NCI-H2029 treated with DMSO at 0.1 percent for 48 hours (cell line): ENCODE measurements around the gene EFNA4.
A peak's percentile ranks its signal among the peaks of the same experiment; 100 is the strongest.

ENCODE experiments used
- DNase-seq: peaks from one replicate; lab custom pipeline; 2025; lab: John Stamatoyannopoulos, UW

Gene EFNA4

GRCh38 chr1:155063550-155064110 is at the start of gene EFNA4:
Gene EFNA4, plus strand, starts transcription at chr1:155063740. Its CDS starts 84 bp downstream, at chr1:155063824.
- DNase-seq: peak; percentile 10

- no peak for DNase-seq
These were observed 48.6 kb upstream of the EFNA4 start for GRCh38 chr1:155014709-155015508.

GRCh38 chr1:155015527-155016230 is 47.9 kb upstream of the EFNA4 start:
- DNase-seq: no peak

DNA sequence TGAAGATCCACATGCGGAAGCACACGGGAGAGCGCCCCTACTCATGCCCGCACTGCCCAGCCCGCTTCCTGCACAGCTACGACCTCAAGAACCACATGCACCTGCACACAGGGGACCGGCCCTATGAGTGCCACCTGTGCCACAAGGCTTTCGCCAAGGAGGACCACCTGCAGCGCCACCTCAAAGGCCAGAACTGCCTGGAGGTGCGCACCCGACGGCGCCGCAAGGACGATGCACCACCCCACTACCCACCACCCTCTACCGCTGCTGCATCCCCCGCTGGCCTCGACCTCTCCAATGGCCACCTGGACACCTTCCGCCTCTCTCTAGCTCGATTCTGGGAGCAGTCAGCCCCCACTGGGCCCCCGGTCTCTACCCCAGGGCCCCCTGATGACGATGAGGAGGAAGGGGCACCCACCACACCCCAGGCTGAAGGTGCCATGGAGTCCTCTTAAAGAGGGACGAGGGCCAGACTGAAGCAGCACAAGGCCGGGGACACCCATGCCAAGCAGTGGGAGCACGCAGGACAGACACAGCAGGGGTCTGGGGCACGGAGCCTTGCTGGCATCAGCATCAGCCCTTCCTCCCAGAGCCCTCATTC is 47.2 kb upstream of the EFNA4 start:
- no peak for DNase-seq

GRCh38 chr1:155017041-155017945 is 46.2 kb upstream of the EFNA4 start:
- peak; percentile 17 for DNase-seq

GRCh38 chr1:155017946-155018316 is 45.6 kb upstream of the EFNA4 start:
- no peak for DNase-seq

GRCh38 chr1:155018617-155019348 is 44.8 kb upstream of the EFNA4 start:
- DNase-seq: no peak

GRCh38 chr1:155019377-155020245 is 43.9 kb upstream of the EFNA4 start:
- no peak for DNase-seq

DNA sequence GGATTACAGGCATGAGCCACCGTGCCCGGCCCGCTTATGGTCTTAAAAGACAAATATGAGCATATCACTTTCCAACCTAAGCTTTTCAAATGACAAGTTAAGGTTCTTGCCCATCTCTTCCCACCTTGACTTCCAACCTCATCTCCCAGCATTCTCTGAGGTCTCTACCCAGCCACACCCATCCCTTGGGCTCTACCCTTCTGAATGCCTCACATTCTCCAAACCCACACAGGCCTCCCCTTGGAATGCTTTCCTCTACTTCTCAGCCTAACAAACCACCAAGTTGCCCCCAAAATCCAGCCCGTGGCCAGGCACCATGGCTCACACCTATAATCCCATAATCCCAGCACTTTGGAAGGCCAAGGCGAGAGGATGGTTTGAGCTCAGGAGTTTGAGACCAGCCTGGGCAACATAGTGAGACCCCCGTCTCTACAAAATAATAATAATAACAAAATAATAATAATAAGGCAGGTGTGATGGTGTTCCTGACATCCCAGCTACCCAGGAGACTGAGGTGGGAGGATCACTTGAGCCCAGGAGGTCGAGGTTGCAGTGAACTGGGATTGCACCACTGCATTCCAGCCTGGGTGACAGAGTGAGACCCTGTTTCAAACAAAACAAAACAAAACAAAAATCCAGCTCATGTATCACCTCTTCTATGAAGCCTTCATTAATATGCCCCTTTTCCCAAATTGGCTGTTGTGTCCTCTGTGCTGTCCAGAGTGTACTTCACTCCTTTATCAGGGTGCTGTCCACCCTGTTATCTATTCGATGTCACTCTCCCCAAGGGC is 41.2 kb upstream of the EFNA4 start:
- no peak for DNase-seq

GRCh38 chr1:155022927-155023236 is 40.7 kb upstream of the EFNA4 start:
- peak; percentile 47 for DNase-seq

DNA sequence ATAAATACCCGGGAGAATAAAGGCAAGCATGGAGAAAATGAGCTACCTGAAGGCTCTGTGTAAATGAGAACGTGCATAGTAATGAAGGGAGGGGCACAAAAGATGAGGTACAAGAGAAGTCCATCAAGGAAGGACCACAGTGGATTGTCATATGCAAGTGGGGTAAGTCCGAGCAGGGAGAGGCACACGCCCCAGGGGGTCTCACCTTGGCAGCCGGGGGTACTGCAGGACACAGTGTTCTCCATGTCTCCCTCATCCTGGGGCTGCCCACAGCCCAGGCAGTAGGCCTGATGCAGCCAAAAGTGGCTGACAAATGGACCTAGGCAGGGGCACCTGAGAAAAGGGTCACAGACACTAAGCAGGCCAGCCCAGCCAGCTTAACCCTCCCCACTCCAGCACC is 39.9 kb upstream of the EFNA4 start:
- DNase-seq: no peak

- DNase-seq: no peak
These were observed 39.2 kb upstream of the EFNA4 start for GRCh38 chr1:155024315-155024714.

DNA sequence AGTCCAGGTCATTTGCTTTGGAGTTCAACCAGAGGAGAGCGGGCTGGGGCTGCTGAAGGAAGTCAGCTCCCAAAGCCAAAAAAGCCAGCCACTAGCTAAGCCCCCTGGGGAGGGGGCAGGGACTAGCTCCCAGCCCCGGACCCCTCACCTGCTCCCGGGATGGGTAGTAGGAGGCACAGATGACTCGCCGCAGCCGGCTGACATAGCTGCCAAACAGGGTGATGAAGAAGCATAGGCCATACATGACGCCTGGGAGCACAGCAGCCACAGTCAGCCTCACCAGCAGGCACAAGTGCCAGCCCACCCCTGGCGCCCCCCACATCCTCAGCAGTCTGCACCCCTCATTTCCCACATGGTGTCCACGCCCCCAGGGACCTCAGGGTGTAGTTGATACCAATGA is 37.4 kb upstream of the EFNA4 start:
- DNase-seq: no peak

GRCh38 chr1:155026588-155026987 is 37.0 kb upstream of the EFNA4 start:
- no peak for DNase-seq

- no peak for DNase-seq
These were observed 33.9 kb upstream of the EFNA4 start for GRCh38 chr1:155029513-155030242.

DNA sequence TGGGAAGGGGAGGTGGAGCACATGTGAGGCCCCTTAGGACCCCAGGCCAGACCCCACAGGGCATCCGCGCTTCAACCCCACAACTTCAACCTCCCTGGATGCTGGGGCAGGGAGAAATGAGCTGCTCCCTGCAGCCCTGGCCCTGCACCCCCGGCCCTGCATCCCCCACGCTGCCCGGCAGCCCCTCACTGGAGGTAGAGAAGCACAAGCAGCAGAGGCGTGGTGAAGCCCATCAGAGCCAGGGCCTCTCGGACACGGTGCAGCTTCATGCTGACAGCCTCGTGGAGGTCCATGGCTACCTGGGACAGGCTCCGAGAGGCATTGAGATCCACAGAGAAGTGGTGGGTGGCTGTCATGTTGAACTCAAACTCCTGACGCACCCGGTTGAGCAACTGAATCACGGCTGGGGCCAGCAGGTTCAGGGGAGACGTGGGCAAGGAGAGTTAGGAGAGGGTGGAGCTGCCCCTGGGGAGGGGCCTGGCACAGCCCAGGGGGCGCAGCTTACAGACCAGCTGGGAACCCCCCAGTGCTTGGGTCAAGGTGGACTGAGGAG is 33.2 kb upstream of the EFNA4 start:
- DNase-seq: no peak

DNA sequence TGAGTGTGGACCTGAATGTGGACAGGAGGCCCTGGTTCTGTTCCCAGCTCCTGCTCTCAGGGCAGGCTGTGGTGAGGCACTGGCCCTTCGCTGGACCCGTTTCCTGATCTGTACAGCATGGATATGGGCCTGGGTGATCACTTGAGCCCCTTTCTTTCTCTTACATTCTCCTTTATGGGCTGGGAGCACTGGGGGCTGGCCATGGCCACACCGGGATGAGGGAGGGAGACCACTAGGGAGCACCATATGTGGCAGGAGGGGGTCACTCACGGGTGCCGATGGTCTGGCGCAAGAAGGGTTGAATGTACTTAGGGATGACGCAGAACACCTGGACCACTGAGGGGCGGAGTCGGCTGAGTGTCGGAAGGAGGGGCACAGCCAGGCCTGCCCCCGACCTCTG is 32.6 kb upstream of the EFNA4 start:
- no peak for DNase-seq

DNA sequence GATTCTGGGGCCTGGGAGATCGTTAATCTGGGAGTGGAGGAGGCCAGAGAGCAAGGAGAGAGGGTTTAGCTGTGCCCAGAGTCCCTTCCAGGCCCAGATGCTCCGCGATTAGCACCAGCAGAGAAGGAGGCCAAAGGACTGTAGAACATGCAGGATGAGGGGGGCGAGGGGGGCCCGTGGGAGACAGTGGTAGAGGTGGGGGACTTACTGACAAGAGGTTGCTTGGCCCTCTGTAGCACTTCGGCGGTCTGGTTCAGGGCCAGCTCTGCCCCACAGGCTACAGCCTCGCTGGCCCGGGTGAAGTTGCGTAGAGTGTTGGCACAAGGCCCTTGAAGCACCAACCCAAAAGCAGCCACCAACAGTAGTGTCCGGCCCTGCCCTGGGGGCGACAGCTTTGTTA is 30.7 kb upstream of the EFNA4 start:
- no peak for DNase-seq
